Gastroesophageal sphincter (tissue), 3 donors: Measurements from ENCODE around the gene ACTL8.

Experiments used
- EP300 ChIP-seq: sonication (generic); formaldehyde crosslinking; IDR thresholded peaks from one replicate; pipeline ENCODE4 v1.6.1; 2017; ENCODE audit warnings: antibody characterized with exemption, mild to moderate bottlenecking
- POLR2A ChIP-seq, 2 donors: fragments of 450-650 bp; IDR thresholded peaks; one replicate each; pipeline ENCODE4 v1.6.1; 2017; ENCODE audit warnings: antibody characterized with exemption in 2 of 2, mild to moderate bottlenecking in 2 of 2, moderate library complexity in 1 of 2
- TF ChIP-seq, protein P1 (sequence below), 4 experiments: fragments of 200-600 bp in 2 of 4; fragments of 450-650 bp in 2 of 4; sonication (generic) in 1 of 4; IDR thresholded peaks; one replicate each; pipeline ENCODE4 v1.5.1; 2017 to 2019; ENCODE audit warnings: antibody characterized with exemption in 4 of 4, mild to moderate bottlenecking in 2 of 4, moderate library complexity in 2 of 4

DNA sequence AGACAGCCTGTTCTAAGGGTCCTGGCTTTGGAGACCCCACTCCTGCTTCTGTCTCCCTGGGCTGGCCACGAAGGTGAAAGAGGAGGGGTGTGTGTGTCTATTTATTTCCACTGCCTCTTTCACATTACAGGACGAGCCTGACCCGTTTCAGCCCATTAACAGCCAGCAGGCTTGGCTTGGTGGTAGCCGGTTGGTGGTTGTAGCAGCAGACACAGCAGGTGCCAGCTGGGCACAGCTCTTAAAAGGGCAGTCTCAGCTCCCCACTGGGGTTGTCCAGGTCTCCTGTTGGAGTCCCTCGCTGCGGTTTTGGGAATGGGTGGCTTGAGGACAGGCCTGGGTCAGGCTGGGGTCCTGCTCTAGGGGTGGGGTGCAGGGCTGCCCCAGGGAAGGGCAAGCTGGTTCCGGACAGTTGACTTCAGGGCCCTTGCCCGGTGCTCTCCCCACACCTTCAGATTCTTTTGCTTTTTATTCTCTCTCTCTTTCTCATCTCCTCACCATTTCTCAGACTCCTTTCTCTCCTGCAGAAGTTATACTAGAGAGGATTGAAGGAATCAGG is 84.6 kb downstream of the ACTL8 start:
- TF ChIP-seq, protein P1, sequence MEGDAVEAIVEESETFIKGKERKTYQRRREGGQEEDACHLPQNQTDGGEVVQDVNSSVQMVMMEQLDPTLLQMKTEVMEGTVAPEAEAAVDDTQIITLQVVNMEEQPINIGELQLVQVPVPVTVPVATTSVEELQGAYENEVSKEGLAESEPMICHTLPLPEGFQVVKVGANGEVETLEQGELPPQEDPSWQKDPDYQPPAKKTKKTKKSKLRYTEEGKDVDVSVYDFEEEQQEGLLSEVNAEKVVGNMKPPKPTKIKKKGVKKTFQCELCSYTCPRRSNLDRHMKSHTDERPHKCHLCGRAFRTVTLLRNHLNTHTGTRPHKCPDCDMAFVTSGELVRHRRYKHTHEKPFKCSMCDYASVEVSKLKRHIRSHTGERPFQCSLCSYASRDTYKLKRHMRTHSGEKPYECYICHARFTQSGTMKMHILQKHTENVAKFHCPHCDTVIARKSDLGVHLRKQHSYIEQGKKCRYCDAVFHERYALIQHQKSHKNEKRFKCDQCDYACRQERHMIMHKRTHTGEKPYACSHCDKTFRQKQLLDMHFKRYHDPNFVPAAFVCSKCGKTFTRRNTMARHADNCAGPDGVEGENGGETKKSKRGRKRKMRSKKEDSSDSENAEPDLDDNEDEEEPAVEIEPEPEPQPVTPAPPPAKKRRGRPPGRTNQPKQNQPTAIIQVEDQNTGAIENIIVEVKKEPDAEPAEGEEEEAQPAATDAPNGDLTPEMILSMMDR (IDR thresholded peaks at IDR 0.05) = no peak
- no peak for TF ChIP-seq EP300
- TF ChIP-seq POLR2A (IDR thresholded peaks at IDR 0.05) = no peak
